K562 (cell line): ENCODE data around the gene ATP6V1A. TPM values are rescaled to one million over a fixed set of nuclear protein-coding genes. Genes with fewer than 3 reads are reported as not detected.

Source experiments
- CBX1 ChIP-seq: sonication (generic); IDR thresholded peaks from 2 replicates; pipeline ENCODE4 v1.6.1; 2016; ENCODE audit warnings: antibody characterized with exemption, low read depth, mild to moderate bottlenecking
- CREM ChIP-seq: IDR thresholded peaks from 2 replicates; pipeline ENCODE4 v1.6.1; 2014; ENCODE audit warnings: antibody characterized with exemption, low read depth
- CXXC5 ChIP-seq: fragments of 250-450 bp; sonication (Bioruptor Pico); IDR thresholded peaks from 2 replicates; pipeline ENCODE4 v1.8.0; 2022; ENCODE audit warnings: inconsistent platforms, mild to moderate bottlenecking, moderate library complexity
- HDGF ChIP-seq: fragments of 450-650 bp; IDR thresholded peaks from 2 replicates; pipeline ENCODE4 v1.6.1; 2016
- MLX ChIP-seq, 2 experiments: fragments of 450-650 bp in 1 of 2; sonication (generic) in 1 of 2; formaldehyde crosslinking; conservative IDR thresholded peaks; 2 replicates each; pipeline versions ENCODE4 v1.4.0 to v1.8.1; 2020 to 2022; ENCODE audit warnings: mild to moderate bottlenecking in 1 of 2, missing genetic modification reagents in 1 of 2
- MXI1 ChIP-seq: IDR thresholded peaks from 2 replicates; pipeline ENCODE4 v1.6.1; 2011; ENCODE audit warnings: low read depth, mild to moderate bottlenecking, improper control_type of control experiment, low read length
- NR2C2 ChIP-seq, 2 experiments: fragments of 200-800 bp in 1 of 2; sonication (Bioruptor generic) in 1 of 2; sonication (generic) in 1 of 2; formaldehyde crosslinking in 1 of 2; IDR thresholded peaks; 2 replicates each; pipeline versions ENCODE4 v1.6.1 to v1.8.0; 2016 to 2022; ENCODE audit warnings: mild to moderate bottlenecking in 1 of 2, missing compliant biosample characterization in 1 of 2, missing genetic modification characterization in 1 of 2, missing genetic modification reagents in 1 of 2
- PHTF2 ChIP-seq: fragments of 250-450 bp; sonication (Bioruptor Pico); IDR thresholded peaks from 2 replicates; pipeline ENCODE4 v1.5.0; 2021; ENCODE audit warnings: mild to moderate bottlenecking
- RERE ChIP-seq: sonication (generic); formaldehyde crosslinking; IDR thresholded peaks from 2 replicates; pipeline ENCODE4 v1.8.0; 2023; ENCODE audit warnings: missing genetic modification reagents, mild to moderate bottlenecking, borderline replicate concordance
- SIN3A ChIP-seq, 2 experiments: fragments of 150-350 bp in 1 of 2; IDR thresholded peaks; 2 replicates each; pipeline ENCODE4 v1.6.1; 2011 to 2016; ENCODE audit warnings: borderline replicate concordance in 2 of 2, low read depth in 2 of 2, low read length in 2 of 2, mild to moderate bottlenecking in 2 of 2, moderate library complexity in 2 of 2; ENCODE audit not compliant: control insufficient read depth in 1 of 2
- SP1 ChIP-seq: sonication (generic); formaldehyde crosslinking; IDR thresholded peaks from 2 replicates; pipeline ENCODE4 v1.8.1; 2022; ENCODE audit warnings: mild to moderate bottlenecking, missing genetic modification reagents
- THAP12 ChIP-seq: fragments of 250-450 bp; sonication (Bioruptor Pico); IDR thresholded peaks from 2 replicates; pipeline ENCODE4 v1.9.0; 2021; ENCODE audit warnings: mild to moderate bottlenecking, inconsistent platforms
- ZBTB2 ChIP-seq: fragments of 450-650 bp; IDR thresholded peaks from 2 replicates; pipeline ENCODE4 v1.6.1; 2016; ENCODE audit warnings: antibody characterized with exemption
- ZNF197 ChIP-seq: fragments of 200-800 bp; sonication (Bioruptor generic); IDR thresholded peaks from 2 replicates; pipeline ENCODE4 v1.6.1; 2016; ENCODE audit warnings: low read depth, missing genetic modification characterization, missing compliant biosample characterization
- ZNF436 ChIP-seq: fragments of 250-450, 450-650 bp; sonication (Bioruptor Pico); formaldehyde crosslinking; IDR thresholded peaks from 2 replicates; pipeline ENCODE4 v1.7.0; 2020; ENCODE audit warnings: mild to moderate bottlenecking
- ZNF717 ChIP-seq: fragments of 250-450 bp; sonication (Bioruptor Pico); IDR thresholded peaks from 2 replicates; pipeline ENCODE4 v1.5.0; 2021
- polyA plus RNA-seq, 8 experiments: library from polyadenylated mRNA; depleted of rRNA in 4 of 8; stranded (reverse) in 5 of 8; unstranded in 3 of 8; fragments of >200 nt; fragmentation: Nextera tagmentation in 2 of 8; fragmentation: Illumina TruSeq in 1 of 8; extraction: Ambion mirVana in 2 of 8; extraction: Trizol in 1 of 8; gene quantifications; 2 replicates each; pipeline versions ENCODE4 v1.2.1 to v1.2.3, GENCODE V29; 2011 to 2014; ENCODE audit warnings: inconsistent platforms in 1 of 8, missing spikeins in 1 of 8
- total RNA-seq, 7 experiments: library from RNA; depleted of rRNA in 6 of 7; stranded (reverse); fragments of >200 nt in 6 of 7; fragmentation: Illumina TruSeq in 2 of 7; extraction: Trizol in 2 of 7; gene quantifications; 2 replicates each; pipeline versions ENCODE4 v1.2.1 to v1.2.3, GENCODE V29; 2011 to 2021; ENCODE audit warnings: low replicate concordance in 1 of 7

Gene ATP6V1A
- total and polyA plus RNA-seq, 9 of the 15 experiments (the other 6 are each of a cell fraction or from before 2014, with no cell fraction given): 23.6 to 57.1 (median 39.9) TPM

- TF ChIP-seq MLX (CRISPR knock-in tag; conservative IDR thresholded peaks at IDR 0.05): no peak
- peak; percentile 79 for TF ChIP-seq CXXC5 (CRISPR knock-in tag)
- 0 out of 2 replicates have a peak, but pooled peaks have one; percentile 23 for TF ChIP-seq CREM
- no peak for TF ChIP-seq ZNF197 (CRISPR knock-in tag)
- TF ChIP-seq SP1 (CRISPR knock-in tag): 0 out of 2 replicates have a peak, but pooled peaks have one; percentile 38
- peak; percentile 95 for TF ChIP-seq NR2C2 (CRISPR knock-in tag; IDR thresholded peaks at IDR 0.05)
- TF ChIP-seq NR2C2 (tag; IDR thresholded peaks at IDR 0.05): peak; percentile 99
- no peak for TF ChIP-seq MXI1
- TF ChIP-seq RERE (CRISPR knock-in tag): no peak
- no peak; the same call in 1 of the 2 replicates for TF ChIP-seq ZBTB2
- no peak for TF ChIP-seq ZNF436 (CRISPR knock-in tag)
- no peak for TF ChIP-seq PHTF2 (CRISPR knock-in tag)
- 0 out of 2 replicates have a peak, but pooled peaks have one; percentile 32 for TF ChIP-seq ZNF717
- 0 out of 2 replicates have a peak, but pooled peaks have one; percentile 53 for TF ChIP-seq THAP12 (CRISPR knock-in tag)
- 0 out of 4 replicates have a peak, but pooled peaks of 1 of the 2 experiments have one; percentile 48 for TF ChIP-seq SIN3A (IDR thresholded peaks at IDR 0.05; ENCODE audit: borderline replicate concordance in 2 of 2, control insufficient read depth in 1 of 2, low read depth in 2 of 2, low read length in 2 of 2)
- peak; percentile 5; the same call in 1 of the 2 replicates for TF ChIP-seq CBX1
- TF ChIP-seq HDGF: no peak
Observed at GRCh38 chr3:113745756-113746547, 883 bp upstream of the ATP6V1A start, which contains the start of gene NAA50 (continued).
